Raji (cell line): ENCODE data around the gene PRSS8.

ENCODE experiments used
- POLR2A ChIP-seq: IDR thresholded peaks from 2 replicates; pipeline ENCODE4 v1.6.1; 2011; ENCODE audit warnings: low read depth, low read length, control low read depth; ENCODE audit not compliant: insufficient read depth

Gene PRSS8

GRCh38 chr16:31094424-31095120, 41.0 kb downstream of the PRSS8 start, which contains the start of gene VKORC1:
VKORC1 (minus strand) TSS chr16:31094797; CDS start chr16:31094729, 68 bp downstream.
- peak; percentile 67 for TF ChIP-seq POLR2A

DNA sequence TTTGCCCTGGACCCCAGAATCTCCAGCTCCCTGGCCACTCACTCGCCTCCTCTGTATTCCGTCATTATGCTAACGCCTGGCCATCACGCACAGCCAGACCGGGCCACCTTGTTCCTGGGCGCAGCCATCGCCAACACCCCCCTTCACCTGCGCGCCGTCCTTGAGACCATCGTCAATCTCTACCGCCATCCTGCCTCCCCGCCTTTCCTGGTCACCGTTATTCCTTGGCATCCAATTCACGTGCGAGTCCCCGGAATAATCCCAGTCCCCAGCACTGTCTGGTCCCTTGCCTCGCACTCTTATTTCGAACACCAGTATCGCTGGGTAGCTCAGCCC, 41.5 kb downstream of the PRSS8 start:
- no peak for TF ChIP-seq POLR2A

DNA sequence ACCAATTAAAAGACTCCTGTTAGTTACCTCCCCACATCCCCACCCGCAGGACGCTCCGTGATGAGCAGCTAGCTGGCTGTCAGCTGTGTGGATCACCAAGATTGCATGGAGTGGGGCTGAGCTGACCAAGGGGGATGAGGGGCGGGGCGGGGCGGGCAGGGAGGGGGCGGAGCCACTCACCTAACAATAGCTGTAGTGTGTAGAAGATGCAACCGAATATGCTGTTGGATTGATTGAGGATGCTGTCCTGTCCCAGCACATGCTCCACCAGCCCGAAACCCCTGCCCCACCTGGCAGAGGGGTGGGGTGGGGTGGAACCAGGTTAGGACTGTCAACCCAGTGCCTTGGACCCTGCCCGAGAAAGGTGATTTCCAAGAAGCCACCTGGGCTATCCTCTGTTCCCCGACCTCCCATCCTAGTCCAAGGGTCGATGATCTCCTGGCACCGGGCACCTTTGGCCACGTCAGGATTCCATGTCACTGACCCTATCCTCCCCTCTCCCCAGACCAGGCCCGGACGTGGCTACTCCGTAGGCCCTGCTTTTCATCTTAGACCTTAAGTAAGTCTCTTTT, 42.3 kb downstream of the PRSS8 start:
- TF ChIP-seq POLR2A, result no peak

GRCh38 chr16:31092330-31092729, 43.2 kb downstream of the PRSS8 start:
- TF ChIP-seq POLR2A, result no peak

DNA sequence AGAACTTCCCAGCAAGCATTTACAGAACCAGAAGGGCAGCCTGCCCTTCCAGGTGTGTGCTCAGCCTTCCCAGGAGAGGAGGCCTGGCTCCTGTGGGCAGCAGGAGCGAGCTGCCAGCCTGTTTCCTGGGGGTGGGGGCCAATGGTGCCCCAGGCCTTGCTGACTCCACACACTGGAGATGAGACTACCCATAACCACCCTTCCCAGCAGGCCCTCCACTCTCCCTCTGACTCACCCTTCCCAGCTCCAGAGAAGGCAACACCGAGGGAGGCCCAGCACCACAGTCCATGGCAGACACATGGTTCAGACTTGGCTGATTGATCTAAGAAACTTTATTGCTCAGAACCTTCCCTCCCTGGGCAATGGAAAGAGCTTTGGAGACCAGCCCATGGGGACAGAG, 45.0 kb downstream of the PRSS8 start:
- TF ChIP-seq POLR2A, result no peak

GRCh38 chr16:31089199-31089598, 46.3 kb downstream of the PRSS8 start:
- TF ChIP-seq POLR2A, result no peak

GRCh38 chr16:31088459-31089183, 46.9 kb downstream of the PRSS8 start, which contains the start of gene PRSS53:
PRSS53 (minus strand) TSS chr16:31088943; CDS start chr16:31088809, 134 bp downstream.
- no peak for TF ChIP-seq POLR2A

DNA sequence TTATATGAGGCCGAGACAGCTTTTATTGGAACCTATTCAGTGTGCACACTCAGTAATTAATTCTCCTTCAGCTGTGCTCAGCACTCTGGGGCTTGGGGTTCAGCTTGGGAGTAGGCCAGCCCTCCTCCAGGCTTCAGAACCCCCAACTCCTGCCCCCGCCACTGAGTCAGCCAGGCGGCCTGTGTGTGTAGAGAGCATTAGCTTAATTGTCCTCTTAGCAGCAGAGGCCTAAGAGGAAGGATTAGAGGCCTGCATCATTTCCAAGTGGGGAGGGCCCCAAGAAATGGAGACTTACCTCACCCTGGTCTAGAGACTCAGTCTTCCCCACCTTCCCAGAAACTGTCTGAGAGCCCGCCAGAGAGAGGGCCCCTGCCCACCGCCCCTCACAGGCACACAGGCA, 47.6 kb downstream of the PRSS8 start:
- no peak for TF ChIP-seq POLR2A

- no peak for TF ChIP-seq POLR2A
Observed at GRCh38 chr16:31087481-31087880, 48.0 kb downstream of the PRSS8 start.

DNA sequence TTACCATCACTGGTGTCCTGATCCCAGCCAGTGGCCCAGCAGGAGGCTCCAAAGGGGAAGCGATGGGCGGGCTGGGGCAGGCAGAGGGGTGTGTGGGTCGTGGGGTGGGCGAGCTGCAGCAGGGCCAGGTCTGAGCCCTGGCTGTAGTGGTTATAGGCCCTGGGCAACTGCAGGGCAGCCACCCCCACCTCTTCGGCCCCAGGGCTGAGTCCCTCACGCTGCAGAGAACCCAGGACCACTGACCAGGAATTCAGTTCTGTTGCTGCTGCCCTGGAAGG, 49.0 kb downstream of the PRSS8 start:
- no peak for TF ChIP-seq POLR2A

DNA sequence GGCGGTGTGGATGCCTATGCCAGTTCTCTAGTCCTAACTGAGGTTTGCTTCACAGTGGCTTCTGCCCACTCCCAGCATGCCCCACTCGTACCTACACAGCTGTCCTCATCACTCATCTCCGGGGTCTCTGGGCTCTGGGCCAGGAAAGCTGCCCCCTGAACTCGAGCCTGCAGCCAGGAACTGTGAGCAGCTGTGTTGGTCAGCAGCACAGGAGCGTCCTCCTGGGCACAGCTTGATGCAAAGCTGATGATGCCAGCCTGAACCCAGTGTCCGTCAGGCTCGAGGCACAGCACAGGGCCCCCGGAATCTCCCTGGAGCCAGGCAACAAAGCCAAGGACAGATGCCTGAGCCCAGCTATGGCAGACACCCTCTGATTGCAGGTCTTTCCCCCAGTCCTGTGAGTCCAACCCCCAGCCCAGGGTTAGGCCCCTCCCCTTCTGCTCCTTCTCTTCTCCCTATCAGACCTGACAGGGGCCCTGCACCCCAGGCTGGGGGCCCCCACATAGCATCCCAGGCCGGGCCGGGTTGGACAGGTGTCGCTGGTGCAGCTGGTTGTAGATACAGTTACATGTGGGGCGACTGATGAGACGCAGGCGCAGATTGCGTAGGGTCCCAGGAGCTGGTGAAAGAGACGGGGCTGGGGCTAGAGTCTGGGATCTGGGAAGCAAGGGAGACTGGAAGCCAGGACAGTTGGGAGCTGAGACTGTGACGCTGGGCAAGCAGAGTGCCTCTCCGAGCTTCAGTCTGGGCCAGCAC, 49.5 kb downstream of the PRSS8 start:
- TF ChIP-seq POLR2A, result no peak

- TF ChIP-seq POLR2A, result no peak
Observed at GRCh38 chr16:31085411-31085810, 50.1 kb downstream of the PRSS8 start.

DNA sequence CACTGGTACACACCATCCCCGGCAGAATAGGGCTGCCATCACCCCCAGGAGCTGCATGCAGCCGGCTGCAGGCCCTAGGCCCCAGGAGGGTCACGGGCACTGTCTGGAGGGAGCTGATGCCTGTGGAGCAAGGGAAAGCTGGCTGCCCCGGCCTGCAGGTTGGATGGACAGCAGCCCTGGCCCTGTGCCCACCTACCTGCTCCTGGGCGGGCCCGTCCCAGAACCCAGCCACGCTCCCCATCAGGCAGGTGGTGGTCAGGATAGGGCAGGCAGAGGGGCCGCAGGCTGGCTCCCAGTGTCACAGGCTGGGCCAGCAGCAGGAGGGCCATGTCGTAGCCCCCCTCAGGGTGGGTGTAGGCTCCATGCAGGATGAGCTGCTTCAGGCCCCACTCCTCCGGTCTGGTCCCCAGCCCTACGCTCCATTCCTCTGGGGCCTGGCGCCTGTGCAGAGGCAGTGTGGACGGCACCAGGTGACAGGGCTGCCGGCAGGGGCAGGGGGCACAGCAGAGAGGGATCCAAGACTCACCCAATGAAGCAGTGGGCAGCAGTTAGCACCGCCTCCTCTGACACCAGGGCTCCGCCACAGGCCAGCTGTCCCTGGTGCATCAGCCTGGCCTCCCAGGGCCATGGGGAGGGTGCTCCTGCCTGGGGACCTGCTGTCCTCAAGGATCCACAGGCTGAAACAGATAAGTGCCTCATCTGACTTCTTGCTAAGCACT, 50.8 kb downstream of the PRSS8 start:
- TF ChIP-seq POLR2A, result no peak

GRCh38 chr16:31083981-31084380, 51.5 kb downstream of the PRSS8 start:
- no peak for TF ChIP-seq POLR2A

DNA sequence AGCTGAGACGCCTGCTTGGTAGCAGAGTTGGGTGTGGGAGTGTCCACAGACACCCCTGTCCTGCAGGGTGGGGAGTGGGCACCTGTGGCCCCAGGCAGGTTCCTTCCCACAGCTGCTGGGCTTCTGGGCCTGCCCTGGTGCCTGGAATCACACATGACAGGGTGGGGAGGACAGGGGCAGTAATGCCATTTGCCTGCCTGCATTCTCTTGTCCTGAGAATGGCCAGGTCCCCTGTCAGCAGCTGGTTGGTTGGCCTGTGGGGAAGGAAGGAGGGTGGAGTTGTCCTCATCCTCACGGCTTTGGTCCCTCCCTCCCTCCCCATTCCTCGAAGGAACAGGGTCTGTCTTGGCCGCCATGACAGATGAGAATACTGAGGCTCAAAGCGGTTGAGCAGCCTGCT, 52.0 kb downstream of the PRSS8 start:
- no peak for TF ChIP-seq POLR2A
